ENCODE results near the gene NUP37. TPM values are rescaled to one million over a fixed set of nuclear protein-coding genes. Genes with fewer than 3 reads are reported as not detected.
"Not testable (repeated sequence)": the region's sequence is repeated elsewhere in the genome, so short reads cannot be mapped to it uniquely, and the experiment has no call there.

Gene NUP37
- total and polyA plus RNA-seq, 4 donors, result 9.5 to 16.1 (median 11.2) TPM

DNA sequence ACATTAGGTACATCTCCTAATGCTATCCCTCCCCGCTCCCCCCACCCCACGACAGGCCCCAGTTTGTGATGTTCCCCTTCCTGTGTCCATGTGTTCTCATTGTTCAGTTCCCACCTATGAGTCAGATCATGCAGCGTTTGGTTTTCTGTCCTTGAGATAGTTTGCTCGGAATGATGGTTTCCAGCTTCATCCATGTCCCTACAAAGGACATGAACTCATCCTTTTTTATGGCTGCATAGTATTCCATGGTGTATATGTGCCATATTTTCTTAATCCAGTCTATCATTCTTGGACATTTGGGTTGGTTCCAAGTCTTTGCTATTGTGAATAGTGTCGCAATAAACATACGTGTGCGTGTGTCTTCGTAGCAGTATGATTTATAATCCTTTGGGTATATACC, 17.7 kb upstream of the NUP37 start:
- H3K4me1 ChIP-seq (ENCODE audit: control insufficient read depth in 1 of 2, insufficient read depth in 2 of 2, low read length in 2 of 2); H3K27ac ChIP-seq (ENCODE audit: low read depth in 1 of 2, low read length in 2 of 2); ATAC-seq (ENCODE audit: low FRiP score); intact Hi-C loops (cut with DNase I); H3K9me3 ChIP-seq (ENCODE audit: control insufficient read depth, low read length); DNase-seq; H3K4me3 ChIP-seq (ENCODE audit: low read length in 2 of 2); H3K36me3 ChIP-seq (ENCODE audit: control insufficient read depth in 1 of 2, insufficient read depth in 2 of 2, low read length in 1 of 2); H3K27me3 ChIP-seq (ENCODE audit: control insufficient read depth in 1 of 2, insufficient read depth in 2 of 2, low read length in 1 of 2): not testable (repeated sequence)
- WGBS, 2 donors, result 89 to 91% methylated on average over 8 of the region's 8 CpGs

DNA sequence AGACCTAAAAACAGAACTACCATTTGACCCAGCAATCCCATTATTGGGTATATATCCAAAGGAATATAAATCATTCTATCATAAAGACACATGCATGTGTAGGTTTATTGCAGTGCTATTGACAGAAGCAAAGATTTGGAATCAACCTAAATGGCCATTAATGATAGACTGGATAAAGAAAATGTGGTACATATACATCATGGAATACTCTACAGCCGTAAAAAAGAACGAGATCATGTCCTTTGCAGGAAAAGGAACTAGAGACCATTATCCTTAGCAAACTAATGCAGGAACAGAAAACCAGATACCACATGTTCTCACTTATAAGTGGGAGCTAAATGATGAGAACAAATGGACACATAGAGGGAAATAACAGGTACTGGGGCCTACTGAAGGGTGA, 11.5 kb upstream of the NUP37 start:
- H3K4me1 ChIP-seq (ENCODE audit: control insufficient read depth in 1 of 2, insufficient read depth in 2 of 2, low read length in 2 of 2); H3K27me3 ChIP-seq (ENCODE audit: control insufficient read depth in 1 of 2, insufficient read depth in 2 of 2, low read length in 1 of 2); intact Hi-C loops (cut with DNase I); H3K36me3 ChIP-seq (ENCODE audit: control insufficient read depth in 1 of 2, insufficient read depth in 2 of 2, low read length in 1 of 2); H3K27ac ChIP-seq (ENCODE audit: low read depth in 1 of 2, low read length in 2 of 2); H3K4me3 ChIP-seq (ENCODE audit: low read length in 2 of 2); DNase-seq; ATAC-seq (ENCODE audit: low FRiP score); H3K9me3 ChIP-seq (ENCODE audit: control insufficient read depth, low read length): not testable (repeated sequence)
- WGBS, 2 donors, result 94 to 97% methylated on average over 2 of the region's 2 CpGs

DNA sequence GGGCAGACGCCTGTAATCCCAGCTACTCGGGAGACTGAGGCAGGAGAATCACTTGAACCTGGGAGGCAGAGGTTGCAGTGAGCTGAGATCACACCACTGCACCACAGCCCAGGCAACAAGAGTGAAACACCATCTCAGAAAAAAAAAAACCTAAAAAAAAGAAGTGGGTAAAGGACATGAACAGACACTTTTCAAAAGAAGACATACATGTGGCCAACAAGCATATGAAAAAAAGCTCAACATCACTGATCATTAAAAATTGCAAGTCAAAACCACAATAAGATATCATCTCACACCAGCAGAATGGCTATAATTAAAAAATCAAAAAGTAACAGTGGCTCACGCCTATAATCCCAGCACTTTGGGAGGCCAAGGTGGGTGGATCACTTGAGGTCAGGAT, 10.8 kb upstream of the NUP37 start:
- ATAC-seq (ENCODE audit: low FRiP score); H3K36me3 ChIP-seq (ENCODE audit: control insufficient read depth in 1 of 2, insufficient read depth in 2 of 2, low read length in 1 of 2); H3K27me3 ChIP-seq (ENCODE audit: control insufficient read depth in 1 of 2, insufficient read depth in 2 of 2, low read length in 1 of 2); intact Hi-C loops (cut with DNase I); DNase-seq; H3K9me3 ChIP-seq (ENCODE audit: control insufficient read depth, low read length); H3K4me3 ChIP-seq (ENCODE audit: low read length in 2 of 2); H3K4me1 ChIP-seq (ENCODE audit: control insufficient read depth in 1 of 2, insufficient read depth in 2 of 2, low read length in 2 of 2); H3K27ac ChIP-seq (ENCODE audit: low read depth in 1 of 2, low read length in 2 of 2): not testable (repeated sequence)
- 79 to 97% methylated on average over 3 of the region's 3 CpGs for WGBS, 2 donors

DNA sequence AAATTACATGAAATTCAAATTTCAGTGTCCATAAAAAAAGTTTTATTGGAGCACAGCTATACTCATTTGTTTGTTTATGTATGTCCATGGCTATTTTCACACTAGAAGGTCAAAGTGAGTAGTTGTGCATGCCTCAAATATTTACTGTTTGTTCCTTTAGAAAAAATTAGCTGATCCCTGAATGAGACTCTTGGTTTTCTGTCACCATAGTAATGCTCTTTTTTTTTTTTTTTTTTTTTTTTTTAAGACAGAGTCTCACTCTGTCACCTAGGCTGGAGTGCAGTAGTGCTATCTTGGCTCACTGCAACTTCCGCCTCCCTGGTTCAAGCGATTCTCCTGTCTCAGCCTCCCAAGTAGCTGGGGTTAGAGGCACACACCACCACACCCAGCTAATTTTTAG, 1.4 kb upstream of the NUP37 start:
- H3K36me3 ChIP-seq (ENCODE audit: control insufficient read depth in 1 of 2, insufficient read depth in 2 of 2, low read length in 1 of 2); H3K4me1 ChIP-seq (ENCODE audit: control insufficient read depth in 1 of 2, insufficient read depth in 2 of 2, low read length in 2 of 2); H3K9me3 ChIP-seq (ENCODE audit: control insufficient read depth, low read length); ATAC-seq (ENCODE audit: low FRiP score); H3K27me3 ChIP-seq (ENCODE audit: control insufficient read depth in 1 of 2, insufficient read depth in 2 of 2, low read length in 1 of 2); DNase-seq; H3K4me3 ChIP-seq (ENCODE audit: low read length in 2 of 2); H3K27ac ChIP-seq (ENCODE audit: low read depth in 1 of 2, low read length in 2 of 2): not testable (repeated sequence)
- 92 to 95% methylated on average over 2 of the region's 2 CpGs for WGBS, 2 donors
- intact Hi-C loops (cut with DNase I), result loop anchor here (5.0 to 10.0 kb wide), 3 partner anchors 57 to 361 kb away; partner anchors contain the start of genes WASHC3 (in 2 of the 2) and IGF1 (in 1 of the 2)

DNA sequence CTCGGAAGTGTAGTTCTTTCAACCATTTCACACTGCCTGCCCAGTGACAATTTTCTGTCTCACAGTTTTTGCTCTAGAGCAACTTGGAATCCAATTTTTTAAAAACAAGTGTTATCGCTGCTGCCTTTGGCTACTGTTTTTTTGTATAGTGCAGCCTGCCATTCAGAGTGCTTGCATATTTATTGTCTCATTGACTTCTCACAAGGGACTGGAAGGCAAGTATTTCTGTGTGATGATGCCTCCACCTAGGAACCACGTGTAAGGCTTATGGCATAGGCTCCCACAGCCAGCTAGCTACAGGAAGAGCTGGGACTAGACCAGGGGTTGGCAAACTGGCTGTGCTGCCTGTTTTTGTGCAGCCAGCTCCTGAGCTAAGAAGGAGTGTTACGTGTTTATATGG, 972 bp upstream of the NUP37 start:
- H3K27me3 ChIP-seq (ENCODE audit: control insufficient read depth in 1 of 2, insufficient read depth in 2 of 2, low read length in 1 of 2), result no peaks in the 10 kb centered on the region
- H3K4me3 ChIP-seq (ENCODE audit: low read length in 2 of 2), result no peak overlapping the region
- intact Hi-C loops (cut with DNase I), result loop anchor here (5.0 to 10.0 kb wide), 3 partner anchors 56 to 361 kb away; partner anchors contain the start of genes WASHC3 (in 2 of the 2) and IGF1 (in 1 of the 2)
- DNase-seq (no peak), ATAC-seq (ENCODE audit: low FRiP score) (no peak)
- WGBS, 2 donors, result 24 to 26% methylated on average over 4 of the region's 4 CpGs
- H3K9me3 ChIP-seq (ENCODE audit: control insufficient read depth, low read length), result no peaks in the 10 kb centered on the region
- H3K27ac ChIP-seq (ENCODE audit: low read depth in 1 of 2, low read length in 2 of 2), result no peak overlapping the region
- peaks cover 0 to 3% of the 10 kb centered on the region in 2 donors for H3K4me1 ChIP-seq (ENCODE audit: control insufficient read depth in 1 of 2, insufficient read depth in 2 of 2, low read length in 2 of 2)
- H3K36me3 ChIP-seq (ENCODE audit: control insufficient read depth in 1 of 2, insufficient read depth in 2 of 2, low read length in 1 of 2), result no peaks in the 10 kb centered on the region

DNA sequence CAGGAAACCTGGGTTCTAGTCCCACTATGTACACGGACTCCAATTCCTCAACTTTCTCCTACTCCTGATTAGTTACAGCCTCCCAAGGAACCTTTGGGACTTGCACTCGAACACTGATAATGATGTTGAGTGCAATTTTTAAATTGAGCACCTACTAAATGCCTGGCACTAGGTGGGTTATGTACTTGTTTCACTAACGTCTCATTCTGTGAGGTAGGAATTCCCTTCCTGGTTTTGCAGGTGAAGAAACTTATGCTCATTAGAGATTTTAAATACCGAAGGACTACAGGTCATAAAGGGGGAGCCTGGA, 605 bp upstream of the NUP37 start:
- DNase-seq, result no peak
- WGBS, 2 donors, result 1 to 5% methylated on average over 4 of the region's 4 CpGs
- H3K36me3 ChIP-seq (ENCODE audit: control insufficient read depth in 1 of 2, insufficient read depth in 2 of 2, low read length in 1 of 2), result no peaks in the 10 kb centered on the region
- no peak for ATAC-seq (ENCODE audit: low FRiP score)
- peaks cover 0 to 3% of the 10 kb centered on the region in 2 donors for H3K4me1 ChIP-seq (ENCODE audit: control insufficient read depth in 1 of 2, insufficient read depth in 2 of 2, low read length in 2 of 2)
- peak overlapping the region in 1 of 2 donors; percentile 79 for H3K4me3 ChIP-seq (ENCODE audit: low read length in 2 of 2)
- H3K27ac ChIP-seq (ENCODE audit: low read depth in 1 of 2, low read length in 2 of 2), result no peak overlapping the region
- H3K27me3 ChIP-seq (ENCODE audit: control insufficient read depth in 1 of 2, insufficient read depth in 2 of 2, low read length in 1 of 2), result no peaks in the 10 kb centered on the region
- intact Hi-C loops (cut with DNase I), result loop anchor here (5.0 to 10.0 kb wide), 3 partner anchors 56 to 362 kb away; partner anchors contain the start of genes WASHC3 (in 2 of the 2) and IGF1 (in 1 of the 2)
- H3K9me3 ChIP-seq (ENCODE audit: control insufficient read depth, low read length), result no peaks in the 10 kb centered on the region

DNA sequence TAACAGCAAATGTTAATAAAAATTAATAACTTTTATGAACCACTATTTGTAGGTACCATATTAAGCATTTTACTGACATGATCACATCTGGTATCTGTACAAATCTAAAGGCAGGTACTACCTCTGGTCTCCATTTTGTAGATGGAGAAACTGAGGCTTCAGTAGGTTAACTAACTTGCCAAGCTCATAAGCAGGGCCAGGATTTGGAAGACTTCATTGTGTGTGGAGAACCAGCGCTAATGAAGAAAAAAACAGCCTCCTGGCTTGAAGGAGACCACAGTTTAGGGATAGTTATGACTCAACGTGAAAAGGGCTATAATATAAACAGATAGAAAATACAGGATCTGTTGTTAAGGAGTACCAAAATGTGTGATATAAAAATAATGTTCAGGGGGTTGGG, 1.0 kb downstream of the NUP37 start:
- no peak overlapping the region for H3K4me3 ChIP-seq (ENCODE audit: low read length in 2 of 2)
- H3K9me3 ChIP-seq (ENCODE audit: control insufficient read depth, low read length), result no peaks in the 10 kb centered on the region
- peaks cover 0 to 3% of the 10 kb centered on the region in 2 donors for H3K4me1 ChIP-seq (ENCODE audit: control insufficient read depth in 1 of 2, insufficient read depth in 2 of 2, low read length in 2 of 2)
- no peak for DNase-seq
- 50 to 57% methylated on average over 2 of the region's 2 CpGs for WGBS, 2 donors
- intact Hi-C loops (cut with DNase I), result loop anchor here in 1 of 2 donors (5.0 kb wide), 1 partner anchor 363 kb away; the partner anchor contains the start of gene IGF1
- no peaks in the 10 kb centered on the region for H3K36me3 ChIP-seq (ENCODE audit: control insufficient read depth in 1 of 2, insufficient read depth in 2 of 2, low read length in 1 of 2)
- no peak for ATAC-seq (ENCODE audit: low FRiP score)
- no peaks in the 10 kb centered on the region for H3K27me3 ChIP-seq (ENCODE audit: control insufficient read depth in 1 of 2, insufficient read depth in 2 of 2, low read length in 1 of 2)
- H3K27ac ChIP-seq (ENCODE audit: low read depth in 1 of 2, low read length in 2 of 2), result no peak overlapping the region

DNA sequence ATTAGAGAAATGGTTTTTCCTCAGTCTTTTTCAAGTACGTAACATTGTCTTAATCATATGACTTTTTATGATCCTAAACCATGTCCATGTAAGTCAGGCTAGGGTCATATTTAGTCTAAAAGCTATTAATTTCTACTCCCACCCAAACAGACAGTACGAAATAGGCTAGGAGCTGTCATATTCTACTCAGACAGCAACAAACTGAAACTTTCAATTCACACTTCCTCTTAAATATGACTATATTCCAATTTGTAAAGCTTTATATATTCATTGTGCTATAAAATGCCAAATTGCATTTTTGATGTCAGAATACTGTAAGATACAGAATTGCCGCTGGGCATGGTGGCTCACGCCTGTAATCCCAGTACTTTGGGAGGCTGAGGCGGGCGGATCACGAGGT, 3.5 kb downstream of the NUP37 start:
- Histone ChIP-seq H3K9me3 (ENCODE audit: control insufficient read depth, low read length) (no peaks in the 10 kb centered on the region), H3K27ac (ENCODE audit: low read depth in 1 of 2, low read length in 2 of 2) (no peak overlapping the region), H3K36me3 (ENCODE audit: control insufficient read depth in 1 of 2, insufficient read depth in 2 of 2, low read length in 1 of 2) (no peaks in the 10 kb centered on the region), H3K4me3 (ENCODE audit: low read length in 2 of 2) (no peak overlapping the region), H3K27me3 (ENCODE audit: control insufficient read depth in 1 of 2, insufficient read depth in 2 of 2, low read length in 1 of 2) (no peaks in the 10 kb centered on the region), H3K4me1 (ENCODE audit: control insufficient read depth in 1 of 2, insufficient read depth in 2 of 2, low read length in 2 of 2) (peaks cover 0 to 3% of the 10 kb centered on the region in 2 donors)
- intact Hi-C loops (cut with DNase I), result loop anchor here in 1 of 2 donors (5.0 kb wide), 1 partner anchor 366 kb away; the partner anchor contains the start of gene IGF1
- 83 to 95% methylated on average over 7 of the region's 7 CpGs for WGBS, 2 donors
- ATAC-seq (ENCODE audit: low FRiP score) (no peak), DNase-seq (no peak)

DNA sequence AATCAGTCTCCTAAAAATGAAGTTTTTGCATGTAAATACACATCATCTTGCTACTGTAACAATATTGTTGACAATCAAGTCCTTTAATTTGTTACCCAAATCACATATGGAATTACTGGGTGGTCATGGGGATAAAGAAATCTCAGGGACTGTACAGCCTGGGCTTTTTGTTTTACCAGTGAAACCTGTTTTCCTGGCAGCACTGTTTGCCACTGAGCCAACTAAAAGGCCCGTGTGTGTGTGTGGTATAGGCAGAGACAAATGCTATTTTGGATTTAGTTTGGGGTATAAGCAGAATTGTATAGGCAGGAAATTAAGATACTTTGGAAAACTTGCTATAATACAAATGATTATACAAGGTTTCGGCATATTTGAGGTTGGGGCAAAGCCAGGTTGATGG, 5.7 kb downstream of the NUP37 start:
- no peaks in the 10 kb centered on the region for H3K4me1 ChIP-seq (ENCODE audit: control insufficient read depth in 1 of 2, insufficient read depth in 2 of 2, low read length in 2 of 2)
- H3K36me3 ChIP-seq (ENCODE audit: control insufficient read depth in 1 of 2, insufficient read depth in 2 of 2, low read length in 1 of 2), result no peaks in the 10 kb centered on the region
- intact Hi-C loops (cut with DNase I), result no loop called here
- no peak overlapping the region for H3K27ac ChIP-seq (ENCODE audit: low read depth in 1 of 2, low read length in 2 of 2)
- H3K9me3 ChIP-seq (ENCODE audit: control insufficient read depth, low read length), result no peaks in the 10 kb centered on the region
- DNase-seq (no peak), ATAC-seq (ENCODE audit: low FRiP score) (no peak)
- H3K4me3 ChIP-seq (ENCODE audit: low read length in 2 of 2), result no peak overlapping the region
- WGBS, 2 donors, result 52 to 58% methylated on average over 2 of the region's 2 CpGs
- no peaks in the 10 kb centered on the region for H3K27me3 ChIP-seq (ENCODE audit: control insufficient read depth in 1 of 2, insufficient read depth in 2 of 2, low read length in 1 of 2)
